Left hindlimb (tissue), 1 donor: Measurements from ENCODE around the gene N4BP3.
"Not testable (repeated sequence)": the region's sequence is repeated elsewhere in the genome, so short reads cannot be mapped to it uniquely, and the experiment has no call there.

Experiments used
- DNase-seq: peaks from one replicate; pipeline ENCODE4 v3.0.0-alpha.2; 2018

Gene N4BP3

DNA sequence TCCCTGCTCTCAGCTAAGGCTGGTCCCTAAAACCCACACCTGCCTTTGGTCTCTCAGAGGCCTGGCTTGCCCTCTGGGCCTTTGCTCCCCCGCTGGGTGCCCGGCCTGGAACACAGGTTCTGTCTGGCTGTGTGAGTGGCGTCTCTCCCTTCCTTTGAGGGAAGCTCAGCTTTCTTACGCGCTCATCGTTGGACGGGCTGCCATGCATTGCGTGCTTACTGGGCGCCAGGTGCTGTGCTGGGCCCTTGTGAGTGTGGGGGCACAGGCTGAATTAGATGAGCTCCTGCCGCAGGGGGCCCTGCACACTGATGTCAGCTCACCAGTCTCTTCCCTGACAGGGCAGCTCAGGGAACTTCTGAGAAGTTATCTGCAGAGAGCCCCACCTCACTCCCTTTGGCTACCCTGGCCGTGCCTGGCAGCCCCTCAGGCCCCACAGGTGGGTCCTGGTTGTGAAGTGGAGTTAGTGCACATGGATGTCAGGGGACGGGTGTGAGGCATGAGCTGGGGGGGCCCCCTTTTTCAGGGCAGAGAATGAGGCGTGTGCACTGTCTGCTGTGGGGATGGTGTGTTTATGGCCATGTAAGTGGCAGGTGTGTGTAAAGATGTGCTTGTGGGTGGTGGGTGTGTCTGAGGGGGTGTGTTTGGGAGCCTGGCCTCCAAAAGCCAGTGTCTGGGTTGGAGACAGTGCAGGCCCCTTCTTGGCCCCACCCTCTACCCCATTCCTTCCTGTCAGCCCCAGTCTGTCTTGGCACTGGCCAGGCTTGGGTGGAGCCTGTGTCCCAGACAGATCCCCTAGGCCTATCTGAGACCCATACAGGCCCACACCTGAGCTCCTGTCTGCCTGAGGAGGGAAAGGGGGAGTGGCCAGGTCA lies 10.0 kb downstream of the N4BP3 start:
- no peak for DNase-seq

DNA sequence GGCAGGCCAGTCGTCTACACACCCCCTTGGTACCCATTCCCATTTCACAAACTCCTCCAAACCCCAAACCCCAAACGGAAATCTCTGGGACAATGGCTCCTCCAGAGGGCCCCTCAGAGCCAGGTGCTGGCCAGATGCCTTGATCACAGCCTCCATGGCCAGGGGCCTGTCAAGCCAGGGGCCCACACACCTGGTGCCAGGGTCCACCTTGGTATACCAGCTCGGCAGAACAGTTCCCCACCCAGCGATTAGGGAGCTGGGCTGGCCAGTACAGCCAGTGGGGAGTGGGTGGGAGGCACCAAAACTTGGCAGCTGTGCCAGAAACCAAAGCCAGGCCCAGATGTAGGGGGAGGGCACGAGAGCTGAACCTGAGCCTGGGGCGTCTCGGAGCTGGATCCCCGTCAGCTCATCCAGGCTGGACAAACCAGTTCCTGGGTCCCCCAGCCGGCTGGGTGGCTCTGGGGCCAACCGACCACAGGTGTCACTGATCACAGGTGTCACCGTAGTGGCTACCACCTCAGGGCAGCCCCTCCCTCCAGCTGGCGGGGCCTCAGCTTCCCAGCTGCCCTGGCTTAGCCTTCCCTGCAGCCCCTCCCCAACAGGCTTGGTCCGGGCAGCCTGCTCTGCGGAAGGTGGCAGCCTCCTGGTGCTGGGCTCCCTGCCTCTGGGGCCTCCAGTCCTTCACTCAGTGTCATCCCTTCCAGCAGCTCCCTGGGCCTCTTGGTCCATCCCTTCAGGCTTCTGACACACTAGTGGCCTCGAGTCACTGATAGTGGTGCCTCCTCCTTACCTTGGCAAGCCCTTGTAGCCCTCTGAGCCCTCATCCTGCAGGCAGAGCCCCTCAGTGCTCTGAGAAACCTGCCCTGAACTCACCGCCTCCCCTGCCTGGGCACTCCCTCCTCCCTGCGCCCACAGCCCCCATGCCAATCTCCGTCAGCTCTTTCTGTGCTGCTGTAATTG lies 10.9 kb downstream of the N4BP3 start:
- DNase-seq, result no peak

DNA sequence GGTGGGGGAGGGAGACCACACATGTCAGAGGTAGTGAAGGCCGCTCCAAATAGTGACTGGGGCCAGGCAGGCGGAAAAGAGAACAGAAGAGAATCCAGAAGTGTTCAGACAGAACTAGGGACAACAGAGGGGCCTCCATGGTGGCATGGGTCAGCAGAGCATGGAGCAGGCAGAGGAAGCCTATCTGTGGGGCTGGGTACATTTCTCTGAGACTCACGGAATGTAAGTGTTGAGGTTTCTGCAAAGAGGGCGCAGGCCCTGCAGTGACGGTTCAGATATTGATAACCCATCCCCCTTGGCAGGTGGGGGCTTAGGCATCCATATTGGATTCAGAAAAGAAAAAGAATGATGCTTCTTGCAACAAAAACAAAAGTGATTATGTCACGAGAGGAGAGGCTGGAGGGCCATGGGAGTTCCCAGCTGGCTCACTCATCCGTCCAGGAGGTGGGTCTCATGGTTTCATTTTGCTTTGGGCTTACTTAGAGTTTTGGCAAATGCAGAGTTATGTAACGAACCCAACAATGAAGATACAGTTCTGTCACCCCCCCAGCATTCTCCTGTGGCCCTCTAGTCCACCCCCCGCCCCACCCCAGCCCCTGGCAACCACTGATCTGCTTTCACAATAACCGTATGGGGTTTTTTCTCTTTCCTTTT lies 12.0 kb downstream of the N4BP3 start:
- DNase-seq, result no peak

DNA sequence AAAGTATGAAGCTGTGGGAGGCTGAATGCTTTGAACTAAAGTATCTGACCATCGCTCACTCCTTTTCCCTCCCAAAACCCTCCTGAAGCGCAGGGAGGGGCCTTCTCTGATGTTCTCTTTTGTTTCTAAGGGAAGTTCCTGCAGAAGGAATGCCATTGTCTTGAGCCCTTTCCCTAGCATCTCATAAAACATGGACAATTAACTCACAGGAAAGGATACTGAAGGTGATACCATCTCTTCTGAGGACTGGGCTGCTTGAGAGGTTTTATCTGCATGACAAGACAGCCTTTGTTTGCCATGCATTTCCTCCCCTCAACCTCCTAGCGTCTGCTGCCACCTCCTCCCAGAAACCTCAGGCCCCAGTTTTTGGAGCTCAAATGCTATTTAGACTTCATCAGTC lies 13.2 kb downstream of the N4BP3 start:
- no peak for DNase-seq

DNA sequence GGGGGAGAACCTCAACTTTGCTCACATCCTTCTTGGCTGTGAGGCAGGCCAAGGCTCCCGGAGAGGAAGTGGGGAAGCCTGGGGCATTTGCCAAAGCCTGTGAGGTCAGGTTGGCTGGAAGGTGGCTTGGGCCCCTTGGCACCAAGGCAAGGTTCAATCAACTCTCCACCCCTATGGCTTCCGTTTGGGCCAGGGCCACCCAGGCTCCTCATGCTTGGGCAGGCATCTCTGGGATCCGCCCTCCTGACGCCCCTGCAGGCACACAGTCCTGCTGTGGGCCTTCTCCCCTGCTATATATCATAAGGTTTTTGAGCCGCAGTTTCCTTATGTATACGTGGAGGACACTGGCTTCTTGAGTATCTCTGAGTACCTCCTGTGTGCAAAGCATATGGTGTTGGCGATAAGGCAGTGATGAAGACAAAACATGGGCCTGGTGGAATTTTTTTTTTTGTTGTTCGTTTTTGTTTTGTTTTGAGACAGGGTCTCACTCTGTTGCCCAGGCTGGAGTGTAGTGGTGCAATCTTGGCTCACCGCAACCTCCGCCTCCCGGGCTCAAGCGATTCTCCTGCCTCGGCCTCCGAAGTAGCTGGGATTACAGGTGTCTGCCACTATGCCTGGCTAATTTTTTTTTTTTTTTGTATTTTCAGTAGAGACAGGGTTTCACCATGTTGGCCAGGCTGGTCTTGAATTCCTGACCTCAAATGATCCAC lies 14.1 kb downstream of the N4BP3 start:
- not testable (repeated sequence) for DNase-seq

DNA sequence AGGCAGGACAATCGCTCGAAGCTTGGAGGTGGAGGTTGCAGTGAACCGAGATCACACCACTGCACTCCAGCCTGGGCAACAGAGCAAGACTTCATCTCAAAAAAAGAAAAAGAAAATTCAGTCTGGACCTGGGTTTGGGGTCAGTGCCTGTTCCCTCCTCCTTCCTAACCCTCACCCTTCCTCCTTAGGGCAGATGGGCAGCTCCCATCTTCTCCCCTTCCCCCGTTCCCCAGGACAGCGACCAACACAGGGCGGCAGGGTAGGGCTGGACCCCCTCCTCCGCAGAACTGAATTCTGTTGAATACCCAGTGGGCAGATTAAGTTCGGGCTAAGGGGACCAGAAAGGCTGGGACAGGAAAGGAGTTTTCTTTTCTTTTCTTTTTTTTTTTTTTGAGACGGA lies 16.0 kb downstream of the N4BP3 start:
- DNase-seq, result no peak

DNA sequence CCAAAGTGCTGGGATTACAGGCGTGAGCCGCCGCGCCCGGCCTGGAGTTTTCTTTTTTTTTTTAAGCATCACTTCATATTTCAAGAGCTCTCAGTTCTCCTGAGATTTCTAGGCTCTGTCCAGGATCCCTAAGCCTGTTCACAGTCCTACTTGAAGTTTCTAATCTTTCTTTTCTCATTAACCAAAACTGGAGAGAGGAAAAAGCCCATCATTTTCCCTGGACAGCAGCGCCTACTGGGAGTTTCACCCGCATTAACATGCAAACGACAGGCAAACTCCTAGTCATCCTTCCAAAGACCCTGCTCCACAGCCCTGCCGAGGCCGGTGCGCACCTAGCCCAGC lies 16.9 kb downstream of the N4BP3 start:
- not testable (repeated sequence) for DNase-seq

DNA sequence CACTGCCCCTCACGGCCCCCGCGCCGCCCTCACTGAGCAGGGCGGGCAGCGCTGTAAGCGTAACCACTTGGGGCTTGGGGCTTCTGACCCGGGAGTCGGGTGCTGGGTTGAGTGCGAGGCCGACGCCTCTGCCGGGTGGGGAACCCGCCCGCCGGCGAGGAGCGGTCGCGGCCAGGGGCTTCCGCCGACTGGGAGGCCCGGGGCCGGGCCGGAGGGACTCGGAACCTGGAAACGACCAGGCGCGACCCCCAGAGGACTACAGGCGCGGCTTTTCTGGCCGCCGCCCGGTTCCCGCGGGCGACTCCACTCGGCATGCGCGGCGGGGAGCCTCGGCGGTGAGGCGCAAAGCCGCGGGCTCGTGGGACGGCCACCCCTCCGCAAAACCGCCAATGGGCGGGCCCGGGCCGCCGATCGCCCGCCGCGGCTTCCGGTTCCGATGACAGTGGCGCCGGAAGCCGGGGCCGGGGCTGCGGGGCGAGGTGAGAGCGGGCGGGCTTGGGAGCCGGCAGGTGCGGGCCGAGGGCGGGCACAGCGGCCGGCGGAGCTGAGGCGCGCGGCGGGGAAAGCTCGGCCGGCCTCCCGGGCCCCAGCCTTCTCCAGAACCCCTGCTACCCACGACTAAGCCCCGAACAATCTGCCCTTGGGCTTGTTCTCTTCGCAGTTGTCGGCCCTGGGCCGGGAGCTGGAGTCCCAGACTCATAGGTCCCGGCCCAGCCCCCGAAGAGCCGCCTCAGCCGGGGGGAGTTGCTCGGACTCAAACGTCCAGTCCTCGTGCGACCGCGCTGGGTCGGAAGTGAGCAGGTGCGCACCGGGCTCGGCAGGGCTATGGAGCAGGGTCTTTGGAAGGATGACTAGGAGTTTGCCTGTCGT lies 17.5 kb downstream of the N4BP3 start, which contains the start of gene RMND5B:
Gene RMND5B, plus strand, starts transcription at position 439 of the 870 bp plus-strand sequence. CDS start 7,106 bp downstream, outside the sequence.
- peak; percentile 84 for DNase-seq

DNA sequence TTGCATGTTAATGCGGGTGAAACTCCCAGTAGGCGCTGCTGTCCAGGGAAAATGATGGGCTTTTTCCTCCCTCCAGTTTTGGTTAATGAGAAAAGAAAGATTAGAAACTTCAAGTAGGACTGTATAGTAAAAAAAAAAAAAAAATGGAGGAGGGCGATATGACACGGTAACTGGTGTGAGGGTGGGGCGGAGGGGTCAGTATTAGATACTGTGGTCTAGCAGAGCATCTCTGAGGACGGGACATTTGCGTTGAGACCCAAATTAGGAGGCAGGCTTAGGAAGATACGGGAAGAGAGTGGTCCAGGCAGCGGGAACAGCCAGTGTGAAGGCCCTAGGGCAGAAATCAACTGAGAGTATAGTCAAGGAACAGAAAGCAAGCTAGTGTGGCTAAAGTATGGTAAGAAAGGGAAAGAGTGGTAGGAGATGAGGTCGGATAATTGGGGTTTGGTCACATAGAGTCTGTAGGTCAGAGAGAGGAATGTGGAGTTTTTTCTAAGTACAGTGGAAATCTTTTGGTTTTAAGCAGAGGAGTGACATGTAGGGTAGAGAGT lies 18.2 kb downstream of the N4BP3 start:
- DNase-seq, result no peak

DNA sequence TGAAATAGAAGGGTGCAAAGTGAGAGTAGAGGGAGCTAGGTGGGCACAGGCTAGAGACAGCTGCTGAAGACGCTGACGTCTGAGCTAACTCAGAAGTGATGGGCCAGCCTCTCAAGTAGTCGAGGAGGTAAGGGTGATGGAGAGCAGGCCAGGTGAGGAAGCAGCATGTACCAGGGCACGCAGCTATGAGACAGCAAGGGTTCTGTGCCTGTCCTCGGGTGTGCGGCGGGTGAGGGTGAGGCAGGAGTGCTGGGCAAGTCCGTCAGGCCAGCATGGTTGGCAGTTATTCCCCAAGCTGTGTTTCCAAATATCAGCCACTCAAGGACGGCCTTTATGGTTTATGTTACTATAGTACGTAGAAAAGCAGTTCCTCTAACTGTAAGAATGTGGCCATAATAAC lies 23.7 kb downstream of the N4BP3 start:
- DNase-seq, result no peak

DNA sequence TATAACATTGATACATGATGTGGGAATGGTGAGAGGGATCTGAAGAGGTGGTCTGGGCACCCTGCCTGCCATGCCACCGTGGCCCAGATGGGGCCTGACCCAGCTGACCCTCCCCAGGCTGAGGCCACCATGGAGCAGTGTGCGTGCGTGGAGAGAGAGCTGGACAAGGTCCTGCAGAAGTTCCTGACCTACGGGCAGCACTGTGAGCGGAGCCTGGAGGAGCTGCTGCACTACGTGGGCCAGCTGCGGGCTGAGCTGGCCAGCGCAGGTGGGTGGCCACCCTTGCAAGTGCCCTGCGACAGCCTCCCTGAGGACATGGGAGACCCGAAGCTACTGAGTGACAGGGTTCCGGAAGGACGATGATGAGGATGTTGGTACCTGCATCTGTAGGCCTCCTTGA lies 24.7 kb downstream of the N4BP3 start:
- DNase-seq, result no peak

DNA sequence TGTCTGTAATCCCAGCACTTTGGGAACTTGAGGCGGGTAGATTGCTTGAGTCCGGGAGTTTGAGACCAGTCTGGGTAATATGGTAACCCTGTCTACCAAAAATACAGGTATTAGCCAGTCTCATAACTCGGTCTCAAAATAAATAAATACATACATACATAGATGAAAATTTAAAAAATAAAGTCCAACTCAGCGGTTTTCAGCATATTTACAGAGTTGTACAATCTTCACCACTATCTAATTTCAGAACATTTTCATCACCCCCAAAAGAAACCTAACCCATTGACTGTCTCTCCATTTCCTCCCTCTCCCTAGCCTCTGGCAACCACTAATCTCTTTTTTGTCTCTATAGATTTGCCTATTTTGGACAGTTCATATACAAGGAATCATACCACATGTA lies 28.2 kb downstream of the N4BP3 start:
- no peak for DNase-seq

DNA sequence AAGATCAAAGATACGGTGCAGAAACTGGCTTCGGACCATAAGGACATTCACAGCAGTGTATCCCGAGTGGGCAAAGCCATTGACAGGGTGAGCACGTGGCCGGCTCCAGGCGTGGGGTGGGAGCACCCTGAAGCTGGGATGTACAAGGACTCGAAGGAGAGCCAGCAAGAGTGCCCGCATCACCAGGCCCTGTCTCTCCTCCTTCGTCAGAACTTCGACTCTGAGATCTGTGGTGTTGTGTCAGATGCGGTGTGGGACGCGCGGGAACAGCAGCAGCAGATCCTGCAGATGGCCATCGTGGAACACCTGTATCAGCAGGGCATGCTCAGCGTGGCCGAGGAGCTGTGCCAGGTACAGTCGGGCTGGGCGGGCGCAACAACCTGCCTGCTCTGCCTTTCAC lies 29.3 kb downstream of the N4BP3 start:
- no peak for DNase-seq

DNA sequence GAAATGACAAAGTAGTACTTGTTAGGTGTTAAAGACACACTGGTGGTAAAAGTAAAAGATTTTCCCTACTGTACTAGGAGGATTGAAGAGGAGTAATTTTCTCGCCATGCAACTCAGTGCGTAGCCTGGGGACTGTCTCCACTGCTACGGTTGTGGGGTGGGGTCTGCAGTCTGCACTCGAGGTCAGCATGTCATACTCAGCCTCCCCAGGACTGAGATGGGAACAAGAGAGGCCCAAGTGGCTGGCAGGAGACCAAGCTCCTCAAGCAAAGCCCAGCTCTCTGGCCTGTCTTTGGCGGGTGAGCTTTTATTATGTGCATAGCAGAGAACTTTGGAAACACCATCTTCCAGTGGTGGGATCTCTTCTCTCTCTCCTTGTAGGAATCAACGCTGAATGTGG lies 29.9 kb downstream of the N4BP3 start:
- no peak for DNase-seq

DNA sequence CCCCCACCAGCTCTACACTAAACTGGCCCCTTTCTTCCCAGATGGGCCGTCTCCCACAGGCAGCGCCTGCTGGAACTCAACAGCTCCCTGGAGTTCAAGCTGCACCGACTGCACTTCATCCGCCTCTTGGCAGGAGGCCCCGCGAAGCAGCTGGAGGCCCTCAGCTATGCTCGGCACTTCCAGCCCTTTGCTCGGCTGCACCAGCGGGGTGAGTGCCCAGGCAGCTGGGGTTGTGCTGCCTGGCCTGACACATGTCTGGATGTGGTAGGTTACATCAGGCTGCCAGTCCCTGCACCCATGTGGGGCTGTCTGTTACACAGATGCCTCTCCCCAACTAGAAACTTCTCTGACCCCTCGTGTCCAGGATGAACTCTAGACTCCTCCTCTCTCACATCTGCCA lies 30.6 kb downstream of the N4BP3 start:
- DNase-seq, result peak; percentile 82

DNA sequence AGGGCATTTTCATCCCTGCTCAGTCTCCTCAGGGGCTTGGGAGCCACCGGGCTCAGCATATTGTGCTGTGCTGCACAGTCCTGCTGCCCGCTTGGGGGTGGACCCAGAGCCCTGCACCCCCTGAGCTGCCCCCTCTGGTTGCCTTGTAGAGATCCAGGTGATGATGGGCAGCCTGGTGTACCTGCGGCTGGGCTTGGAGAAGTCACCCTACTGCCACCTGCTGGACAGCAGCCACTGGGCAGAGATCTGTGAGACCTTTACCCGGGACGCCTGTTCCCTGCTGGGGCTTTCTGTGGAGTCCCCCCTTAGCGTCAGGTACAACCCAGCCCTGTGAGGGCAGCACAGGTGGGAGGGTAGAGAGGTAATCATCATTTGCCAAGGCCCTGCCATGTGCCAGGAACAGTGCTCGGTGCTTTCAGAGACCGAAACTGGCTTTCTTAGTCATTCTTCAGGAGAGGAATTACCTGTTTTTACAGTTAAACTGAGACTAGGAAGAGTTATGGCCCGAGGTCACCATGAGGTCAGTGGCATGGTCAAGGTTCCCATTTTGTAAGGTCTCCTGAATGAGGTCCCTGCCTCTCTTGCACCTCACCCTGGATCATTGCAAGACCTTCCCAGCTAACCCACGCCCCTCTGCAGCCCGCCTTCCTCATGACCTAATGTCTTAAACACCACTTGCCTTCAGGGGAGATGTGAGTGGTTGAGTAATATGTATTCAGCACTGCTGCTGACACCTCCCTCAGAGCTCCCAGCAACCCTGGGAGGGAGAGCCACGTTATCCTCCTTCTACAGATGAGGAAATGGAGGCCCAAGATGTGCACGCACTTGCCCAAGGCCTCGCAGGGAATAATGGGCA lies 32.9 kb downstream of the N4BP3 start:
- DNase-seq, result no peak

DNA sequence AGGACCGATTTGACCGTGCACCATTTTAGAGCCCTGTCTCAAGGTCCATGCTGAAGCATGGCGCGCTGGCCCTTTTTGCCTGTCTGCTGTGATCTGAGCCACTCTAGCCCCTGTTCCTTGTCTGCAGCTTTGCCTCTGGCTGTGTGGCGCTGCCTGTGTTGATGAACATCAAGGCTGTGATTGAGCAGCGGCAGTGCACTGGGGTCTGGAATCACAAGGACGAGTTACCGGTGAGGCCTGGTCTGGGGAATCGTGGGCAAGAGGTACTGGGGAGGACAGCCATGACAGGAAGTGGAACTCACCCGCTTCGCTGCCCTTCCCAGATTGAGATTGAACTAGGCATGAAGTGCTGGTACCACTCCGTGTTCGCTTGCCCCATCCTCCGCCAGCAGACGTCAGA lies 34.1 kb downstream of the N4BP3 start:
- no peak for DNase-seq

DNA sequence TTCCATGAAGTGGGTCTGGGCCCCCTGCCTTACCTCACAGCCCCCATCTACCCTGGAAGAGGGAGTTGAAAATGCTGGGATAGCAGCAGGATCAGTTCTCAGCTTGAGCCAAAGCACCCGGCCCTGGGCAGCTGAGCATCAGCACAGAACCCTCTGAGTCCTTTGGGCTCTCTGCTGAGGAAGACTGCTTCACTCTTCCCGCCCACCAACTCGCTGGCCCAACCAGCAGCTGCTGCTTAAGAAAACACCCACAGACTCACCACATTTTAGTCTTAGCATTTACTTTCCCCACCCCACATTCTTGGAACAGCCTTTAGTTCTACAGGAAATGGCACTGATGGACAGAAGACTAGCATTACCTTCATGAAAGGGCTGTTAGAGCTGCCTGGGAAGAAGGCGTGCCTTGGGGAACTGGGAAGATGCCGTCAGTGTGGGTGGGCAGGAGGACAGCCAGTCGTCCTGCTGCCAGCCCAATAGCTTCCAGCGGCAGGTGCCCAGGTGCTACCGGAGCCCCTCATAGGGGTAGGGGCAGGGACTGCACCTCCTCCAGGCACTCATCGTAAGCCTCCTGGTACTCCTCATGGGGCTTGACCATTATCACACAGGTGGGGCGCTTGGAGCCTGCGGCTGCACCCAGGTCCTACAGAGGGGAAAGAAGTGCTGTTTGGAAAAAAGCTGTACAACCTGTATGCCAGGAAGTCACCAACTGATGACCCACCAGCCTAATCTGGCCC lies 36.0 kb downstream of the N4BP3 start:
- DNase-seq, result no peak

DNA sequence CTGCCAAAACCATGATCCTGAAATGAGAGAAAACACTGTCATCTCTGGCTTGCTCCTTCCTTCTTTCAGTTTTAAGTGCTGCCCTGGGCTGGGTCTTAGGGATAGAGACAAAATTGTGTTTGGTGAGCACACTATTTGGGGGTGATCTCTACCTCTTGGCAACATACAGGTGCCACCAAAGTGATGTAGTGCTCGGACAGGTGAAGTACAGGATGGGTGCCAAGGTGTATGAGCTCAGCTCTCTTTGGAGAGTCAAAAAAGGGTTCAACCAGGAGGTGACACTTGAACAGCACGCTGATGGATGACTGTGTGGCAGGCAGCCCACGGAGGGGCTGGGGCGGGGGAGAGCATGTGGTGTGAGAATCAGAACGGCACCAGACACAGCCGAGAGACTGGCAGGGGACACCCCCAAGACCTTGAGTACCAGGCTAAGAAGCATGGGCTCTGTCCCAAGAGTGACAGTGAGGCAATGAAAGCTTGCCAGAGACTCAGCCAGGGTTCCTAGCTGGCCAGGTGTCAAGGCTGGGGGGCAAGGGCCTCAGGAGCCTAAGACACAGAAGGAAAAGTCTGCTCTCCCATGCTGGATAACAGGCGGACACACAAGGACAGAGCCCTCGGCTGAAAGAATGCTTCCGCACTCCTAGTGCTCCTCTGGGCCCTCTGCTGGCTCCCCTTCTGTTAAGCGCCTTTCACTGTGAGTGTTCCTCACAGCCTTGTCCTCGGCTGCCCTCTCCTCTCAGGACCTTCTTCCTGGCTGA lies 37.8 kb downstream of the N4BP3 start:
- DNase-seq, result no peak
